ENCODE measurements around the gene HOXA3.

GRCh38 chr7:27199849-27200760 lies 47.7 kb upstream of the HOXA3 start, which contains the start of gene HOXA13:
- no peak for TF ChIP-seq CTCF (IDR thresholded peaks at IDR 0.05)
- no peak for TF ChIP-seq POLR2A (IDR thresholded peaks at IDR 0.05)
